K562 (cell line): ENCODE data around the gene ARMC2. TPM values are rescaled to one million over a fixed set of nuclear protein-coding genes. Genes with fewer than 3 reads are reported as not detected.

ENCODE experiments used
- ATAC-seq: fragments of 200-7000 bp; cut with Tn5 transposase; 3 replicates; pipeline ENCODE4 v1.9.1; 2020; ENCODE audit warnings: moderate library complexity
- BruUV-seq: library from RNA; stranded (reverse); fragments of 400-500 nt; replicated peaks from 2 replicates; lab custom pipeline; 2021; lab: Mats Ljungman, UMichigan
- CTCF ChIA-PET: fragments of 300-600 bp; formaldehyde crosslinking; extraction: SDS; loops from one replicate; lab custom pipeline; 2021; ENCODE audit warnings: low intra/inter-chr PET ratio; lab: Yijun Ruan, JAX
- POLR2A ChIA-PET: fragments of 300-600, 350-650 bp; sonication (Branson Sonifier 250); formaldehyde crosslinking; extraction: SDS; loops from one replicate; lab custom pipeline; 2021; ENCODE audit warnings: antibody characterized with exemption, inconsistent platforms; lab: Yijun Ruan, JAX
- DNase-seq, 4 experiments: peaks; one replicate each; pipeline versions ENCODE4 v3.0.0 to v3.0.0-alpha.2; 2011 to 2018; ENCODE audit warnings: low spot score in 3 of 4, mixed read lengths in 3 of 4; ENCODE audit errors: extremely low read depth in 1 of 4
- FAIRE-seq: peaks from 2 replicates; lab custom pipeline; 2011; peaks lifted over from hg19 to GRCh38; lab: Jason Lieb, UNC
- H2AFZ ChIP-seq: 2 replicates; pipeline ENCODE4 v1.6.0; 2011; ENCODE audit warnings: low read depth, low read length, control low read depth, inconsistent platforms
- H3K27ac ChIP-seq: fragments of 200-600 bp; 3 replicates; pipeline ENCODE4 v1.8.0; 2011; ENCODE audit warnings: low read depth, mild to moderate bottlenecking, control low read depth, inconsistent platforms, low read length, moderate library complexity, mixed read lengths; ENCODE audit errors: extremely low read depth
- H3K27me3 ChIP-seq, 2 experiments: fragments of 300-600 bp in 1 of 2; 2 replicates in 1 of 2; 3 replicates in 1 of 2; pipeline versions ENCODE4 v1.6.0 to v1.8.0; 2011; ENCODE audit warnings: inconsistent platforms in 2 of 2, low read length in 2 of 2, mild to moderate bottlenecking in 1 of 2, mixed read lengths in 1 of 2, moderate library complexity in 1 of 2; ENCODE audit not compliant: control insufficient read depth in 2 of 2, insufficient read depth in 2 of 2
- H3K36me3 ChIP-seq: fragments of 300-600 bp; 3 replicates; pipeline ENCODE4 v1.8.0; 2011; ENCODE audit warnings: mild to moderate bottlenecking, low read length, inconsistent platforms; ENCODE audit not compliant: control insufficient read depth, insufficient read depth
- H3K4me1 ChIP-seq, 2 experiments: fragments of 200-600 bp in 1 of 2; replicated peaks in 1 of 2; 2 replicates in 1 of 2; 3 replicates in 1 of 2; pipeline versions ENCODE4 v1.5.1 to v1.8.0; 2011; ENCODE audit warnings: inconsistent platforms in 2 of 2, low read length in 2 of 2, mild to moderate bottlenecking in 1 of 2, mixed read lengths in 1 of 2, moderate library complexity in 1 of 2; ENCODE audit not compliant: control insufficient read depth in 2 of 2, insufficient read depth in 2 of 2
- H3K4me2 ChIP-seq: 2 replicates; pipeline ENCODE4 v1.6.1; 2011; ENCODE audit warnings: low read length, control low read depth, inconsistent platforms, mixed read lengths; ENCODE audit not compliant: insufficient read depth
- H3K4me3 ChIP-seq: fragments of 200-600 bp; sonication (generic), shearing (Covaris generic); 2 replicates; pipeline ENCODE4 v1.5.1; 2016; ENCODE audit warnings: control low read depth, inconsistent platforms
- H3K79me2 ChIP-seq: fragments of 200-600 bp; 3 replicates; pipeline ENCODE4 v1.8.0; 2011; ENCODE audit warnings: low read length, inconsistent platforms; ENCODE audit not compliant: control insufficient read depth, insufficient read depth
- H3K9ac ChIP-seq, 2 experiments: 2 replicates each; pipeline versions ENCODE4 v1.6.0 to v1.6.1; 2011; ENCODE audit warnings: low read depth in 2 of 2, low read length in 2 of 2, control low read depth in 1 of 2, inconsistent platforms in 1 of 2, mild to moderate bottlenecking in 1 of 2, mixed read lengths in 1 of 2; ENCODE audit not compliant: insufficient read depth in 1 of 2
- H3K9me1 ChIP-seq: one replicate; pipeline ENCODE4 v1.6.0; 2011; ENCODE audit warnings: inconsistent platforms, mild to moderate bottlenecking, low read length, moderate library complexity; ENCODE audit not compliant: control insufficient read depth, insufficient read depth
- H3K9me3 ChIP-seq: replicated peaks from 2 replicates; pipeline ENCODE4 v1.5.1; 2011; ENCODE audit warnings: low read depth, low read length, inconsistent platforms; ENCODE audit not compliant: control insufficient read depth, insufficient read depth
- H4K20me1 ChIP-seq: replicated peaks from 2 replicates; pipeline ENCODE4 v1.6.1; 2011; ENCODE audit warnings: low read length, inconsistent platforms, mixed read lengths; ENCODE audit not compliant: control insufficient read depth, insufficient read depth
- CBX5 ChIP-seq: IDR thresholded peaks from 2 replicates; pipeline ENCODE4 v1.6.1; 2014; ENCODE audit warnings: low read depth, borderline replicate concordance
- CHD1 ChIP-seq: fragments of 200-600 bp; sonication (generic); IDR thresholded peaks from one replicate; pipeline ENCODE4 v1.6.1; 2012; ENCODE audit warnings: mild to moderate bottlenecking, moderate library complexity, low read length, inconsistent platforms
- CREBBP ChIP-seq: IDR thresholded peaks from one replicate; pipeline ENCODE4 v1.6.1; 2012; ENCODE audit warnings: low read depth, mild to moderate bottlenecking, control low read depth, inconsistent platforms, low read length
- CSDE1 ChIP-seq, 2 experiments: fragments of 450-650 bp; IDR thresholded peaks; 2 replicates each; pipeline ENCODE4 v1.6.1; 2016; ENCODE audit warnings: mild to moderate bottlenecking in 1 of 2
- DIDO1 ChIP-seq: fragments of 450-650 bp; IDR thresholded peaks from 2 replicates; pipeline ENCODE4 v1.6.1; 2016; ENCODE audit warnings: low read depth, missing biosample characterization, missing genetic modification characterization
- ELF1 ChIP-seq: fragments of 200-800 bp; sonication (Bioruptor generic); IDR thresholded peaks from 2 replicates; pipeline ENCODE4 v1.6.1; 2016; ENCODE audit warnings: missing genetic modification characterization, missing compliant biosample characterization
- HCFC1 ChIP-seq: IDR thresholded peaks from 2 replicates; pipeline ENCODE4 v1.6.1; 2012; ENCODE audit warnings: low read depth, low read length, improper control_type of control experiment
- HDAC6 ChIP-seq: IDR thresholded peaks from 2 replicates; pipeline ENCODE4 v1.6.1; 2012; ENCODE audit warnings: low read depth, mild to moderate bottlenecking, control low read depth, inconsistent platforms, low read length, moderate library complexity
- MEF2D ChIP-seq: conservative IDR thresholded peaks from 2 replicates; pipeline ENCODE4 v1.6.1; 2016; ENCODE audit warnings: low read depth, missing genetic modification characterization, missing compliant biosample characterization
- NR4A1 ChIP-seq, 2 experiments: fragments of 250-450 bp in 1 of 2; fragments of 450-650 bp in 1 of 2; sonication (Bioruptor Pico) in 1 of 2; IDR thresholded peaks; 2 replicates each; pipeline versions ENCODE4 v1.4.0 to v1.6.1; 2016 to 2020; ENCODE audit warnings: mild to moderate bottlenecking in 2 of 2, missing compliant biosample characterization in 1 of 2, missing genetic modification characterization in 1 of 2, moderate library complexity in 1 of 2
- OTX1 ChIP-seq: fragments of 450-650 bp; formaldehyde crosslinking; IDR thresholded peaks from 2 replicates; pipeline ENCODE4 v1.4.0; 2022; ENCODE audit warnings: mild to moderate bottlenecking
- STAT5A ChIP-seq: IDR thresholded peaks from 2 replicates; pipeline ENCODE4 v1.6.1; 2012; ENCODE audit warnings: low read length, inconsistent platforms, borderline replicate concordance
- TAF9B ChIP-seq: fragments of 450-650 bp; IDR thresholded peaks from 2 replicates; pipeline ENCODE4 v1.6.1; 2018; ENCODE audit warnings: mild to moderate bottlenecking; ENCODE audit not compliant: partially characterized antibody
- TFAP4 ChIP-seq: sonication (generic); formaldehyde crosslinking; IDR thresholded peaks from 2 replicates; pipeline ENCODE4 v1.8.0; 2022; ENCODE audit warnings: missing genetic modification reagents, mild to moderate bottlenecking, moderate library complexity, borderline replicate concordance
- WHSC1 ChIP-seq: IDR thresholded peaks from one replicate; pipeline ENCODE4 v1.6.1; 2012; ENCODE audit warnings: low read length, control low read depth, inconsistent platforms
- ZNF436 ChIP-seq: fragments of 250-450, 450-650 bp; sonication (Bioruptor Pico); formaldehyde crosslinking; IDR thresholded peaks from 2 replicates; pipeline ENCODE4 v1.7.0; 2020; ENCODE audit warnings: mild to moderate bottlenecking
- WGBS: fragments of 100-300 bp; shearing (Covaris generic); methylation state at CpG from one replicate; pipeline ENCODE4 v1.1.6; 2016; ENCODE audit warnings: low coverage, mixed read lengths; ENCODE audit not compliant: insufficient coverage; ENCODE audit errors: missing lambda C conversion rate; 5-methylcytosine and 5-hydroxymethylcytosine counted together
- in situ Hi-C: fragments of 300-500 bp; cut with MboI; formaldehyde crosslinking; loops from 4 replicates; pipeline ENCODE4 v1.15.0; 2018; ENCODE audit warnings: inconsistent platforms, mixed read lengths
- intact Hi-C: fragments of 100-400 bp; cut with micrococcal nuclease; formaldehyde crosslinking; loops from 2 replicates; pipeline ENCODE4 v1.14.2; 2022
- polyA plus RNA-seq, 8 experiments: library from polyadenylated mRNA; depleted of rRNA in 4 of 8; stranded (reverse) in 5 of 8; unstranded in 3 of 8; fragments of >200 nt; fragmentation: Nextera tagmentation in 2 of 8; fragmentation: Illumina TruSeq in 1 of 8; extraction: Ambion mirVana in 2 of 8; extraction: Trizol in 1 of 8; gene quantifications; 2 replicates each; pipeline versions ENCODE4 v1.2.1 to v1.2.3, GENCODE V29; 2011 to 2014; ENCODE audit warnings: inconsistent platforms in 1 of 8, missing spikeins in 1 of 8
- total RNA-seq, 7 experiments: library from RNA; depleted of rRNA in 6 of 7; stranded (reverse); fragments of >200 nt in 6 of 7; fragmentation: Illumina TruSeq in 2 of 7; extraction: Trizol in 2 of 7; gene quantifications; 2 replicates each; pipeline versions ENCODE4 v1.2.1 to v1.2.3, GENCODE V29; 2011 to 2021; ENCODE audit warnings: low replicate concordance in 1 of 7
- TF ChIP-seq, protein P1 (sequence below): sonication (generic); formaldehyde crosslinking; IDR thresholded peaks from 2 replicates; pipeline ENCODE4 v1.8.0; 2022; ENCODE audit warnings: mild to moderate bottlenecking, missing genetic modification reagents, borderline replicate concordance

The ARMC2 gene
- total and polyA plus RNA-seq, 9 of the 15 experiments (the other 6 are each of a cell fraction or from before 2014, with no cell fraction given): 0.14 to 3.0 (median 0.82) TPM

GRCh38 chr6:108806171-108806570, 42.1 kb upstream of the ARMC2 start (continued):
- TF ChIP-seq TFAP4 (CRISPR knock-in tag): no peak
- TF ChIP-seq MEF2D (tag): no peak
- TF ChIP-seq, all 486 proteins: peak for 0

DNA sequence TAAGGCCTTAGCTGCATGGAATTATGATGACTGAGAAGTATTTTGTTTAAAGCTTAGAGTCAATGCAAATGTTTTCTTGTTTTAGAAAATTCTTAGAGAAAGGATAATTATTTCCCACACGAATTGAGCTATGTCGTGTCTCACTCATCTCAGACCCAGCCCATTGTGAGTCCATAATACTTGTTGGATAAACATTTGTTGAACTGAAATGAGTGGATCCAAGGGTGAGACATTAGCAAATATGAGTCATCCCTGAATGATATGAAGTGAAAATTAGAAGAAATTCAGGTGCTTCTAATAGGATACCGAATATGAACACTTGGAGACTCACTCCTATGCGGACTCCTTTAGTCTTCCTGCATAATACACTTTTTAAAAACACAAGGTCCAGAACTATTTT, 41.6 kb upstream of the ARMC2 start:
- POLR2A ChIA-PET: interaction anchor here (0.7 kb wide), 2 partner anchors 11 to 69 kb away, joined by 3 read pairs; no protein-coding TSS in a partner anchor
- Histone ChIP-seq H3K27ac (no peak overlapping the region), H3K36me3 (no peaks in the 10 kb centered on the region), H3K4me2 (no peak overlapping the region), H2AFZ (no peak overlapping the region), H3K27me3 (peaks cover 8 to 44% of the 10 kb centered on the region in 2 experiments), H3K9ac (no peak overlapping the region), H4K20me1 (0 out of 2 replicates have a peak, but pooled peaks cover 5% of the 10 kb centered on the region), H3K9me1 (no peaks in the 10 kb centered on the region), H3K4me1 (no peaks in the 10 kb centered on the region), H3K79me2 (no peaks in the 10 kb centered on the region), H3K9me3 (no peaks in the 10 kb centered on the region), H3K4me3 (no peak overlapping the region)
- BruUV-seq: no TSS peak
- FAIRE-seq (no peak), DNase-seq (no peak), ATAC-seq (no peak)
- in situ Hi-C loops (no loop called here), intact Hi-C loops (no loop called here)
- TF ChIP-seq HCFC1 (no peak), STAT5A (no peak), HDAC6 (no peak), CSDE1 (IDR thresholded peaks at IDR 0.05) (no peak), OTX1 (CRISPR knock-in tag) (no peak), ZNF436 (CRISPR knock-in tag) (no peak), TAF9B (no peak), CREBBP (no peak), DIDO1 (tag) (no peak), ELF1 (tag) (no peak), CHD1 (no peak), NR4A1 (CRISPR knock-in tag; IDR thresholded peaks at IDR 0.05) (no peak), NR4A1 (tag; IDR thresholded peaks at IDR 0.05) (no peak), CBX5 (no peak), WHSC1 (no peak)
- TF ChIP-seq, protein P1, sequence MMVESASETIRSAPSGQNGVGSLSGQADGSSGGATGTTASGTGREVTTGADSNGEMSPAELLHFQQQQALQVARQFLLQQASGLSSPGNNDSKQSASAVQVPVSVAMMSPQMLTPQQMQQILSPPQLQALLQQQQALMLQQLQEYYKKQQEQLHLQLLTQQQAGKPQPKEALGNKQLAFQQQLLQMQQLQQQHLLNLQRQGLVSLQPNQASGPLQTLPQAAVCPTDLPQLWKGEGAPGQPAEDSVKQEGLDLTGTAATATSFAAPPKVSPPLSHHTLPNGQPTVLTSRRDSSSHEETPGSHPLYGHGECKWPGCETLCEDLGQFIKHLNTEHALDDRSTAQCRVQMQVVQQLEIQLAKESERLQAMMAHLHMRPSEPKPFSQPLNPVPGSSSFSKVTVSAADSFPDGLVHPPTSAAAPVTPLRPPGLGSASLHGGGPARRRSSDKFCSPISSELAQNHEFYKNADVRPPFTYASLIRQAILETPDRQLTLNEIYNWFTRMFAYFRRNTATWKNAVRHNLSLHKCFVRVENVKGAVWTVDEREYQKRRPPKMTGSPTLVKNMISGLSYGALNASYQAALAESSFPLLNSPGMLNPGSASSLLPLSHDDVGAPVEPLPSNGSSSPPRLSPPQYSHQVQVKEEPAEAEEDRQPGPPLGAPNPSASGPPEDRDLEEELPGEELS: no peak
- CTCF ChIA-PET: no interaction called here
- WGBS: 0% methylated on average over 4 of the region's 4 CpGs
